ENCODE results near the gene FARP1. TPM values are rescaled to one million over a fixed set of nuclear protein-coding genes. Genes with fewer than 3 reads are reported as not detected.
"Not testable (repeated sequence)": the region's sequence is repeated elsewhere in the genome, so short reads cannot be mapped to it uniquely, and the experiment has no call there.

The FARP1 gene
- total RNA-seq, 2 donors from 2014 or later: 1.0 to 2.2 TPM

DNA sequence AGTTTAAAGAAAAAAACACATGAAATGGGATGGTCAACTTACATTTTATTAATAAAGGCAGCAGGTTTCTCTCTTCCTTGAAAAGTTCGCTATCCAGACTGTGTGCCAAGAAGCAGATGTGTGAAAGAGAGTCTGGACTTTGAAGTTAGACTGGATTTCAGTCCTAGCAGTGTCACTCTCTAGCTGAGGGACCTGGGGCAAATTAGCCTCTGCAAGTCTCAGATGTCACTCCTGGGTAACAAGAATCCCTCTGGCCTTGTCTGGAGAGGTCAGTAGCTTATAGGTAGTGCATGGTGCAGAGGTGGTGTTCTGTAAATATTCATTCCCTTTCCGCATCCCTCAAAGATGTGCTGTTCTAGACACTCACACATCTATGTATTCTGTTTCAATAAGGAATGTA lies 221.8 kb downstream of the FARP1 start:
- Mint-ChIP-seq H3K4me3 (no peak overlapping the region), H3K36me3 (no peaks in the 10 kb centered on the region), H3K4me1 (ENCODE audit: low read depth in 2 of 2) (no peaks in the 10 kb centered on the region), H3K27ac (no peak overlapping the region), H3K9me3 (no peaks in the 10 kb centered on the region), H3K27me3 (peaks cover 7 to 33% of the 10 kb centered on the region in 2 donors)
- ATAC-seq (no peak), DNase-seq (ENCODE audit: low spot score) (no peak)

DNA sequence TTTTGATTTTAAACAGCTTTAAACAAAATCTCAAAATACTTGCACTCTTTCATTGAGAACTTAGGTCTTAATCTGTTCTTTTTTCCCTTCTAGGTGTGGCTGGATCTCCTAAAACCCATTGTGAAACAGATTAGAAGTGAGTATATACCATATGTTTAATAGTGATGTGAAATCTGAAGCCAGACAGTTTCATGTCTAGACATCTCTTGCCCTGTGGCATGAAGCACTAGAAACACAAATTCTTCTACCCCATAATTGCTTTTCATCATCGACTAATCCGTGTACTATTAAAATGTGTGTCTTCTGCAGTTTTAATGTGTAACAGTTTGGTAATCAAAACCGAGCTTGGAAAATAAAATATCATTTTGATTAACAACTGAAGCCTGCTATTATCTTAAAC lies 222.4 kb downstream of the FARP1 start:
- DNase-seq (ENCODE audit: low spot score): no peak
- ATAC-seq: no peak
- Mint-ChIP-seq H3K36me3 (no peaks in the 10 kb centered on the region), H3K4me3 (no peak overlapping the region), H3K27me3 (peaks cover 13 to 40% of the 10 kb centered on the region in 2 donors), H3K4me1 (ENCODE audit: low read depth in 2 of 2) (no peaks in the 10 kb centered on the region), H3K9me3 (no peaks in the 10 kb centered on the region), H3K27ac (no peak overlapping the region)

DNA sequence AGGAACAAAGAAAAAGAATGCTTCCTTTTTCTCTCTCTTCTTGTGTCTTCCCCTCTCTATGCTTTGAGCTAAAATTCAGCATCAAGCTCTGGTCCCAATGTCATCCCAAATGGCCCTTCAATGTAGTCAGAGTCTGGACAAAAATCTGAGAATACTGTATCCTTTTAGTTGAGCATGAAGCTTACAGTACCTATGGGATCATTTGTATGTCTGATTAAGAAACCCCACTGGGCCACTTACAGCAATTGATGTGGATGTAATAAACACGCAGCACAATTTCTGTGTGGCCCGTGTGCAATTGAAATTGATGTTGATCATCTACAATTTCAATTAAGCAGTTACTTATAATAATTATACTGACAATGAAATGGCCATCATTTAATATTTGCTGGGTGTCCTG lies 223.1 kb downstream of the FARP1 start:
- Mint-ChIP-seq H3K4me1 (ENCODE audit: low read depth in 2 of 2) (no peaks in the 10 kb centered on the region), H3K27ac (no peak overlapping the region)

DNA sequence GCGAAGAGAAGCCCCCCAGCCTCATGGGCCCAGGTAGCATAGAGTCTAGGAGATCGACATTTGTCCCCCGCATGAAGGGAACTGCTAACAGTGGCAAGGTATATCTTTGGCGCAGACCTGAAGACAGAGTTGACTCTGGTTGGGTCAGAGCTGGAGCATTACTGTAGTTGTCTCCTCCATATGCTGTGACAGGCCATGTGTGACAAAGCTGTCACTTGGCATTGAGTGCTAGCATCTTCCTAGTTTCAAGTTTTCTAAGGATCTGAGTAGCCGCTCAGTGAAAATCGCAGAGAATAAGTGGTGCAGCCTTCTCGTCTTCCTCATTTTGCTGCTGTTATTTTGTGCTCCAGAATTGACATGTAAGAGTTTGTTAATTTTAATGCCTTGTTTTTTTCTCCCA lies 223.5 kb downstream of the FARP1 start:
- Mint-ChIP-seq H3K27ac (no peak overlapping the region), H3K4me1 (ENCODE audit: low read depth in 2 of 2) (no peaks in the 10 kb centered on the region), H3K4me3 (no peak overlapping the region), H3K9me3 (no peaks in the 10 kb centered on the region), H3K27me3 (peaks cover 15 to 44% of the 10 kb centered on the region in 2 donors), H3K36me3 (no peaks in the 10 kb centered on the region)
- DNase-seq (ENCODE audit: low spot score) (no peak), ATAC-seq (no peak)

More for the DNA sequence above, 223.1 kb downstream of the FARP1 start:
- peaks cover 13 to 42% of the 10 kb centered on the region in 2 donors for H3K27me3 Mint-ChIP-seq
- H3K9me3 Mint-ChIP-seq: no peaks in the 10 kb centered on the region
- DNase-seq (ENCODE audit: low spot score) (no peak), ATAC-seq (no peak)
- H3K36me3 Mint-ChIP-seq: no peaks in the 10 kb centered on the region
- H3K4me3 Mint-ChIP-seq: no peak overlapping the region

DNA sequence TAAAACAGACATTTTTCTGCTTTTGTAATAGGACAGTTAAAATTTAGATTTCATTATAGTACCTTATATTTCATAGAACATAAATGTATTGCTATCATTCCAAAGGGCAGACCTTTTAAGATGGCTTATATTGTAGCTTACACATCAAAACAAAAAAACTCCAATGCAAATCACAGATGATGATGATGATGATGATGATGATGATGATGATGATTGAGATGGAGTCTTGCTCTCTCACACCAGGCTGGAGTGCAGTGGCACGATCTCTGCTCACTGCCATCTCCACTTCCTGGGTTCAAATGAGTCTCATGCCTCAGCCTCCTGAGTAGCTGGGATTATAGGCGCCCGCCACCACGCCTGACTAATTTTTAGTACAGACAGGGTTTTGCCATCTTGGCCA lies 224.1 kb downstream of the FARP1 start:
- ATAC-seq: no peak
- H3K27ac Mint-ChIP-seq: no peak overlapping the region
- H3K36me3 Mint-ChIP-seq: no peaks in the 10 kb centered on the region
- no peak overlapping the region for H3K4me3 Mint-ChIP-seq
- H3K27me3 Mint-ChIP-seq: peaks cover 19 to 48% of the 10 kb centered on the region in 2 donors
- no peaks in the 10 kb centered on the region for H3K4me1 Mint-ChIP-seq (ENCODE audit: low read depth in 2 of 2)
- DNase-seq (ENCODE audit: low spot score): no peak
- H3K9me3 Mint-ChIP-seq: no peaks in the 10 kb centered on the region

DNA sequence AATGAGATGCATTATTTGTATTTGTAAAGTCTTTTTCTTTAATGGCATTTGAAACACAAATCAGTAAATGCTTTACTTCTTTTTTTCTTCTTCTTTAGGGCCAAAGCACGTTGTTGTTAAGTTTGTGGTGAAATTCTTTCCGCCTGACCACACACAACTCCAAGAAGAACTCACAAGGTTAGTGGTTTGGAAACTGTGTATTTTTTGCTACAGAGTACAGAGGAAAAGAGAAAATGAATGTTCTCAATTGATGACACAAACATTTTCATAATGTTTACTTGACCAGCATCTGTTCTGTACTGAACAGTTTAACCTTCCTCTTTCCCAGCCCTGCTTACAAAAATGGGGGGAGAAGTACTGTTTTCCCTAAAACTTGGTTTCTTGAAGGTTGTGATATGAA lies 225.1 kb downstream of the FARP1 start:
- DNase-seq (ENCODE audit: low spot score) (no peak), ATAC-seq (no peak)
- Mint-ChIP-seq H3K27me3 (peaks cover 15 to 37% of the 10 kb centered on the region in 2 donors), H3K27ac (no peak overlapping the region), H3K9me3 (no peaks in the 10 kb centered on the region), H3K4me3 (no peak overlapping the region), H3K36me3 (no peaks in the 10 kb centered on the region), H3K4me1 (ENCODE audit: low read depth in 2 of 2) (no peaks in the 10 kb centered on the region)

DNA sequence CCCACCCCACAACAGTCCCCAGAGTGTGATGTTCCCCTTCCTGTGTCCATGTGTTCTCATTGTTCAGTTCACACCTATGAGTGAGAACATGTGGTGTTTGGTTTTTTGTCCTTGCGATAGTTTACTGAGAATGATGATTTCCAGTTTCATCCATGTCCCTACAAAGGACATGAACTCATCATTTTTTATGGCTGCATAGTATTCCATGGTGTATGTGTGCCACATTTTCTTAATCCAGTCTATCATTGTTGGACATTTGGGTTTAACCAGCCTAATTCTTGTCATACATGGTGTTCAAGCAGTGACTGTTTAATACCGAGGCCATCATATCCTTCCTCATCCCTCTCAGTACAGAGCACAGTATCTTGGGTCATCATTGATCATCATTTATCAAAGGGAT lies 226.6 kb downstream of the FARP1 start:
- H3K27ac Mint-ChIP-seq; H3K9me3 Mint-ChIP-seq; DNase-seq (ENCODE audit: low spot score); H3K4me3 Mint-ChIP-seq; ATAC-seq; H3K36me3 Mint-ChIP-seq; H3K4me1 Mint-ChIP-seq (ENCODE audit: low read depth in 2 of 2): not testable (repeated sequence)
- peaks cover 15 to 35% of the 10 kb centered on the region in 2 donors for H3K27me3 Mint-ChIP-seq

DNA sequence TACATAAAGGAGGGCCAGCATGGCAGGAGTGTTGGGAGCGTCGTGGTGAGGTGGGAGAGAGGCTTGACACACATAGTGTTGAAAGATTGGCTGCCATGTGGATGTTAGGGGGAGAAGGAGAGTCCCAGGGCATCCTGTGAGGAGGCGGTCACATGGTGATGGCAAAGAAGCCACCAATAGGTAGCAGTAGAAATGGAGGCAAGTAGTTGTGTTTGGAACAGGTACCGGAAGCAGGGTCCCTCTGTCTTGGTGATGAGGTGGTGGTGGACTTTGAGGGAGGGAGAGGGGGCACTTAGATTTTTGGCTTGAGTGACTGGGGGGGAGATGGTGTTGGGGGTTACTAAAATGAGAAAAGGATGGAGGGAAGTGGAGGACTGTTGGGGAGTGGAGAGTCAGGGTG lies 227.4 kb downstream of the FARP1 start:
- DNase-seq (ENCODE audit: low spot score): no peak
- Mint-ChIP-seq H3K36me3 (no peaks in the 10 kb centered on the region), H3K27ac (no peak overlapping the region), H3K27me3 (peaks cover 15 to 34% of the 10 kb centered on the region in 2 donors), H3K9me3 (no peaks in the 10 kb centered on the region), H3K4me1 (ENCODE audit: low read depth in 2 of 2) (peaks cover 0 to 5% of the 10 kb centered on the region in 2 donors), H3K4me3 (no peak overlapping the region)
- no peak for ATAC-seq

DNA sequence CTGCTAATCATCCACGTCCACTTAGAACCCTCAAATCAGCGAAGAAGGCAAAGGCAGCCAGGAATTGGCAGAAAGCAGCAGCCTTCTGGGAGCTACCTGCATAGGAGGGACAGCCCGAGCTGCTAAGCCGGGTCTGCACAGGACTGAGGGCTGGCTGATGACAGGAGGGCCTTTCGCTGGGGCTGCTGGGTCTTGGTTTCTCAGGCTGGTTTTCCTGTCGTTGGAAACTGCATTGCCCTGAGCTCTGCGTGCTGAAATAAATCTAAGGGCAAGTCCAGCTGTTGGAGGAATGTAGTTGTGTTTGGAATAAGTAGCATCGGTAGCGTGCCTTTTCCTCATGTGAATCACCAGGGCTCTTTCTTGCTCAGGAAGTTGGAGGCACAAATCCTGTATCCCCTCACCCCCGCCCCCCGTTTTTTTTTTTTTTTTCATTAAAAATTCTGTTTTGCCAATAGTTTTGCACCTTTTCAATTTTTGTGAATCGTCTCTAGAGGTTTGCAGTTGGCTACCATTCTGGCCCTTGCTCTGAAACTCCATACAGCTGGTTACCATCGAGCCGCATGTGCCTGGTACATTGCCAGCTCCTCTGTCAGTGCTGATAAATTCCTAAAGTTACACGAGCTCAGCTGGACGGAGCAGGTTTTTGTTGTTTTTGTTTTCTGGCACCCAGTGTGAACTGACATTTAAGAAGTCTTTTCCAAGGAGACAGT lies 228.1 kb downstream of the FARP1 start:
- Mint-ChIP-seq H3K36me3 (no peaks in the 10 kb centered on the region), H3K4me1 (ENCODE audit: low read depth in 2 of 2) (peaks cover 0 to 5% of the 10 kb centered on the region in 2 donors), H3K27me3 (peaks cover 12 to 27% of the 10 kb centered on the region in 2 donors), H3K27ac (no peak overlapping the region), H3K9me3 (no peaks in the 10 kb centered on the region), H3K4me3 (no peak overlapping the region)
- no peak for ATAC-seq
- no peak for DNase-seq (ENCODE audit: low spot score)

DNA sequence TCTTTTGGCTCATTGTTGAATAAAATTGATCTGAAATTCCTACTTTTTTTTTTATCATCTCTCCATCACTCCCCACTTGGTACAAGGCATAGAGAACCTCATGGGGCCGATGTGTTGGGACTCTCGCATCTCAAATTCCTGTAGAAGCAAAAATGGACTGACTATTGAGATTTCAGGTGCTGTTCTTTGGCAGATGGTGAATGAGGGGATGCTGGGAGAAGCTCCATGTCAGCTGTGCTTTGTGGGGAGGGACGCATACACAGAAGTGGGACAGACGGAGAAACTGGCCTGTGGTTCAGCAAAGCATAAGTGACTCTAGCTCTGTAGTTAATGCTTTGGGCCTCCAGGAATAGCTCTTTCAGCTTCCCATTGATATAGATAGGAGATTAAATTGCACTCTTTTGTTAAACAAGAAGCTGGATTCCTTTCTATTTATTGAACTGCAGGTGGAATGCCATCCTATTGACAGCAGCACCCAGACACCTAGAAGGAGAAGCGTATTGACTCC lies 228.7 kb downstream of the FARP1 start:
- Mint-ChIP-seq H3K27ac (no peak overlapping the region), H3K4me3 (no peak overlapping the region), H3K4me1 (ENCODE audit: low read depth in 2 of 2) (peaks cover 0 to 5% of the 10 kb centered on the region in 2 donors), H3K36me3 (no peaks in the 10 kb centered on the region), H3K27me3 (peaks cover 12 to 27% of the 10 kb centered on the region in 2 donors), H3K9me3 (no peaks in the 10 kb centered on the region)
- ATAC-seq (no peak), DNase-seq (ENCODE audit: low spot score) (no peak)

DNA sequence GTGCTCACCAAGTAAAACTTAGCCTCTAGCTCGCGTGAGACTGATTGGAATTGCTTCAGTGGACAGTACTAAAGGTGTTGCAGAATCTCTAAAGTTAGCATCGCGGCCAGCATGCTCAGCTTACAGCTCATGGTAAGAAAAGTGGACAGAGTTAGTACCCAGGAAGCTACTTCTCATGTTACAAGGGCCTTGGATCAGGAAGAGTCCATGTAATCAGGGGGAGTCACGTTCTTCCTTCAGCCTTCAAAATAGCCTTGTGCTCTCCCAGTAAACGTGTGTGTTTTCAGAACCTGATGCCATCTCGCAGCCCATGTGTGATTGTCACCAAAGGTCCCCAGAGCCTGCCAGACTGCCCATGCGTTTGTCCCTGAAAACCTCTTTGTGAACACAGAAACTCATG lies 230.0 kb downstream of the FARP1 start:
- no peak overlapping the region for H3K27ac Mint-ChIP-seq
- DNase-seq (ENCODE audit: low spot score): no peak
- H3K4me3 Mint-ChIP-seq: no peak overlapping the region
- peaks cover 12 to 25% of the 10 kb centered on the region in 2 donors for H3K27me3 Mint-ChIP-seq
- ATAC-seq: no peak
- no peaks in the 10 kb centered on the region for H3K9me3 Mint-ChIP-seq
- no peaks in the 10 kb centered on the region for H3K36me3 Mint-ChIP-seq
- H3K4me1 Mint-ChIP-seq (ENCODE audit: low read depth in 2 of 2): peaks cover 0 to 5% of the 10 kb centered on the region in 2 donors

DNA sequence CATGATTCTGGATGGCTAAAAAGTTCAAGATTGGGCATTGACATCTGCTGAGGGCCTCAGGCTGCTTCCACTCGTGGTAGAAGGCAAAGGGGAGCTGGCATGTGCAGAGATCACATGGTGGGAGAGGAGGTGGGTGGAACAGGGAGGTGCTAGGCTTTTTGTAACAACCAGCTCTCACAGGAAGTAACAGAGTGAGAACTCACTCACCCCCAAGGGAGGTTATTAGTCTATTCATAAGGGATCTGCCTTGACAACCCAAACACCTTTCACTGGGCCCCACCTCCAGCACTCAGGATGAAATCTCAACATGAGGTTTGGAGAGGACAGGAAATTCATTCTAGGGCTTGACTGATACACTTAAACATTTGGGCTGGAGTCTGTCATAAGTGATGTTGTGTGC lies 231.9 kb downstream of the FARP1 start:
- no peak for DNase-seq (ENCODE audit: low spot score)
- Mint-ChIP-seq H3K36me3 (no peaks in the 10 kb centered on the region), H3K27me3 (peaks cover 11 to 14% of the 10 kb centered on the region in 2 donors), H3K4me1 (ENCODE audit: low read depth in 2 of 2) (peaks cover 0 to 5% of the 10 kb centered on the region in 2 donors), H3K9me3 (no peaks in the 10 kb centered on the region), H3K4me3 (no peak overlapping the region), H3K27ac (no peak overlapping the region)
- peak in 1 of 2 donors; percentile 44 for ATAC-seq

DNA sequence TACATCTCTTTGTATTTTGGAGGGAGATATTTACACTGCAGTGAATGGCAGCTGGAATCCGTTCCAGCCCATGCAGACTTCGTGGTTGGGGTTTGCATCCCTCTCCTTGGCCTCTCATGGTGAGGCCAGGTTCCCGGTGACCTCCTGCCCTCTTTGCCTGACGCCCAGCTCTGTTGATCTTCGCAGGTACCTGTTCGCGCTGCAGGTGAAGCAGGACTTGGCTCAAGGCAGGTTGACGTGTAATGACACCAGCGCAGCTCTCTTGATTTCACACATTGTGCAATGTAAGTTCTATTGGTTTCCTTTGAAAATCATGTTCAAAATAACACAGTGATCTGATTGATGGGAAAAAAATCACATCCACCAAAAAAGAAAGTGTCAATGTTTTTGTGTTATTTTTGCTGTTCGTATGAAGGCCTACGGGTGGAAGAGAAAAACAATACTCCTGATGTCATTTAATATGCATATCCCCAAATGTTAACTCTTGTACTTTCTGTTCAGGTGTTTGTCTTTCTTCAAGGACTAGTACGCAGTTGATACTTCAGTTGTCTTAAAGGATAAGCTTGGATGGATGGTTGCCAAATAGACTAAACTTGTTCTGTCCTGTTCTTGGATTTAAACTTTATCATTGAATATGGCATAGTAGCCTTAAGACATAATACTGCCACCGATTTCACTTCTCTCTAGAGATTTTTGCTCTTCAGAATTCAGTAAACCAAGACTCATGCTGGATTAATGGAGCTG lies 234.9 kb downstream of the FARP1 start:
- H3K27ac Mint-ChIP-seq: no peak overlapping the region
- H3K27me3 Mint-ChIP-seq: peaks cover 3 to 11% of the 10 kb centered on the region in 2 donors
- no peak for DNase-seq (ENCODE audit: low spot score)
- H3K4me3 Mint-ChIP-seq: no peak overlapping the region
- peaks cover 0 to 5% of the 10 kb centered on the region in 2 donors for H3K4me1 Mint-ChIP-seq (ENCODE audit: low read depth in 2 of 2)
- no peak for ATAC-seq
- H3K36me3 Mint-ChIP-seq: no peaks in the 10 kb centered on the region
- no peaks in the 10 kb centered on the region for H3K9me3 Mint-ChIP-seq

DNA sequence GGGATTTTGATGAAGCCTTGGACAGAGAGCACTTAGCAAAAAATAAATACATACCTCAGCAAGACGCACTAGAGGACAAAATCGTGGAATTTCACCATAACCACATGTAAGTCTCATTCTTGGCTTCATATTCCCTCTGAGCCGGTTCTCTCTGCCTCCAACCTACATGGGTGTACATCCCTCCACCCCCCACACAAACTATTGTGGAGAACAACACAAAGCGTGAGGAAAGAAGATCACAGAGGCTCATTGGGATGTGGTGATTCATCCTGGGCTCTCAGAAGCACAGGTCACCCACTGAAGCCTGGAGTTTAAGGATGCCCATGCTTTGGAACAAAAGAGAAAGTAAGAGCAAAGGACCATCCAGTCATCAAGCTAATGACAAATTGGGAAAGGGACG lies 241.8 kb downstream of the FARP1 start:
- DNase-seq (ENCODE audit: low spot score) (no peak), ATAC-seq (no peak)
- Mint-ChIP-seq H3K27me3 (peaks cover 9 to 32% of the 10 kb centered on the region in 2 donors), H3K4me3 (no peak overlapping the region), H3K27ac (no peak overlapping the region), H3K9me3 (no peaks in the 10 kb centered on the region), H3K4me1 (ENCODE audit: low read depth in 2 of 2) (no peaks in the 10 kb centered on the region), H3K36me3 (no peaks in the 10 kb centered on the region)

All from natural killer cell treated with Interleukin-12 subunit alpha and Interleukin-12 subunit beta and Interleukin-15 and Interleukin-18, amount 100 ng/mL, for 72 hours (primary cell).